ENCODE results near the gene ZFR.
"Not testable (repeated sequence)": the region's sequence is repeated elsewhere in the genome, so short reads cannot be mapped to it uniquely, and the experiment has no call there.

Gene ZFR

DNA sequence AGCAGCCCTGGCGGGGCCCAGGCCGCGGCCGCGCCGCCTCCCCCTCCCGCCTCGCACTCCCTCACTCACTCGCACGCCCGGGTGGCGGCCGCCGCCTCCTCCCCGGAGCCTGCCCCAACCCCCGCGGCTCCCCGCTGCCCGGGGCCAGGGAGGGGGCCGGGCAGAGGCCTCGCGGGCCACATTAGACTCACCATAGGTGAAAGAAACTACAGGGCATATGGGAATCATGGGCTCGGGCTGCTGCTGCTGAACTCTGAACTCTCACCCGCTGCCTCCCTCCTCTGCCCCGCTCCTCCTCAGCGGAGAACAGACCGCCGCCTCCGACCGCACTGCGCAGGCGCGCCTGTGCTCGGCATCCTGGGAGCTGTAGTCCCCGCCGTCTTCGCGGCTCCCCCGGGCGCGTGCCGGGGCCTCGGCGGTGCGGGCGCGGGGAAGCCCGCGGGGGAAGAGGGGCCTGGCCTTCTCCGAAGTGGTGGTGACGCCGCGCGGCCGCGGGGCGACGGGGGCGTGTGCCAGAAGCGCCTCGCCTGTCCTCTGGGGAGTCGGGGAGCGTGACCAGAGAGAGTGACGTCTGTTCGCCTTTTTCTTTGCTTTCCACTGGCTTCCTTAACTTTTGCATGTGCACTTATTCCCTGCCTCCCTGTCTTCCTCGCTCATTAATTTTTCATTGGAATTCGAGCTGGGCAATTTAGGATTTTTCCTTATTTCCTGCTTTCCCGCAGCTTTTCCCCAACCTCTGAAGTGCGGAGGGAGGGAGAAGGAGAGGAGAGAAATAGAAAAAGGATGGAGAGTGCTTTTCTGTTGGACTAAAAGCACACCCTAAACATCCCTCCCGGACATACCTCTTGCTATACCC, at the start of gene ZFR:
Gene ZFR (minus strand): TSS at position 310 of the 856 bp plus-strand sequence. CDS start 82 bp downstream, at position 228.
- DNase-seq (ENCODE audit: low read depth in 2 of 2), result peak; percentile 84 to 90

DNA sequence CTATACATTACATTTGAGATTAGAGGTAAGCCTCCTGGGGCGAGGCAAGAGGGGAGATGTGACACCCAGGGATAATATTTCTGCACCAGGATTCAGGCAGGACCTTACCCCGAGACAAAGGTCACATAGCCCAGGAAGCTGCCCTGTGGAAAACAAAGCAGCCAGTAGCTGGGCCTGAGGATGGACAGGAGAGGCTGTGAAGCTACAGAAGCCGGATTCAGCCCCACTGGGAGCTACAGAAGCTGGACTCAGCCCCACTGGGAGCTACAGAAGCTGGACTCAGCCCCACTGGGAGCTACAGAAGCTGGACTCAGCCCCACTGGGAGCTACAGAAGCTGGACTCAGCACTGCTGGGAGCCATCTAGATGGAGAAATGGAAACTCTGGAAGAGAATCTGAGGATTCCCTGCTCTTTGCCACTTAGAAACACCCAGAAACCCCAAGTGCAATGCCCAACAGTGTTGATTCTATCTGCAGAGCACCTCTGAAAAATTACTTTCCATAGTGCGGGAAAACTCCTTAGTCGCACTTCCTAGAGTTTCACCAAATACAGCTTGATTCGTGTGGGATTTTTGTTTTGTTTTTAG, 46.5 kb upstream of the ZFR start:
- no peak for DNase-seq (ENCODE audit: low read depth in 2 of 2)

DNA sequence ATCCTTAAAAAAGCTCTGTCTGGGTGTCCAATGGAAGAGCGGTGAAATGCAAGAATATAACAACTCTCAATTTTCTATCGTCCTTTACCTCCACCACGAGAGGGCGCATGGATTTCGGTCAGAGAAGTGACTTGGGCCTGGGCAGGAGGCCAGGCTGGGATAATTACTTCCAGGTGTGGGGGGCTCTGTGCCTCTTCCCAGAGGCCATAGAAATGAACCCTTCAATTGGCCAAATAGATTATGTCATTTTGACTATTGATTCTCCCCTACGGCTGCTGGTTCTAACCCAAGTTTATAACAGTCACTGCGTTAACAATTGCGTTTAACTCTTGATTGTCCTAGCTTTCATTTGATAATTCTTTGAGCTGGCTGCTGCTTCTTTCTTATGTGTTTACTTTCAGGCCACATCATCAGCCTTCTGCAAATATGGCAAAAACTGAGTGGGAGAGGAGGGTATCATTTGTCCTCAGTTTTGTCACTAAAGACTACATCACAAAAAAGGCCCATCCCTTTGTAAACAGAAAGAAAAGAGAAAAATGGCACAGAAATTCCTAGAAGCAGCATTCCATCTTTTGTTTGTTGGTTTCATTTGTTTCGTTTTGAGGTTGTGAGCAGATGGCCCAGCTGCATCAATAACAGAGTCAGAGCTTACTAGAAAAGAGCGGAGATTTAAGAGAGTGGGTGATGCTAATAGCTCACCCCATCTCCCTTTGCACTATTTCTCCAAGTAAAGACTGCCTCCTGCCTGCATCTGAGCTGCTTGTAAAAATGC, 45.4 kb upstream of the ZFR start:
- peak; percentile 57 to 58 for DNase-seq (ENCODE audit: low read depth in 2 of 2)

DNA sequence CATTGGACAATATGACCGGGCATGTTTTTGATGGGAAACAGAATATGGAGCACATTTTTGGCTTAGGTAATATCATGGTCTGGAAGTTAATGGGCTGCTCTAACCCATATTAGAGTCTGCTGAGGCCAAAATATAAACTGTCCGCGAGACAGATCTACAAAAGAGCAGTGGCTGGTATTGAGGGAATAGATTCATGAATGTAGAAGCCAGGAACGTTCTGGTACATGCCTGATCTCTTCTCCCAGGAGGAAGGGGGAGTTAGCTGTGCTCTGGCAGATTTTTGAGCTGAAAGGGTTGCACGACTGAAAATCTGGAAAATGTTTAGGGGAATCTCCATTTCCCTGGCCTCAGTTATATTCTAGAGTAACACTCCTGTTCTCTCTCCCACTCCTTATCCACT, 42.9 kb upstream of the ZFR start:
- no peak for DNase-seq (ENCODE audit: low read depth in 2 of 2)

DNA sequence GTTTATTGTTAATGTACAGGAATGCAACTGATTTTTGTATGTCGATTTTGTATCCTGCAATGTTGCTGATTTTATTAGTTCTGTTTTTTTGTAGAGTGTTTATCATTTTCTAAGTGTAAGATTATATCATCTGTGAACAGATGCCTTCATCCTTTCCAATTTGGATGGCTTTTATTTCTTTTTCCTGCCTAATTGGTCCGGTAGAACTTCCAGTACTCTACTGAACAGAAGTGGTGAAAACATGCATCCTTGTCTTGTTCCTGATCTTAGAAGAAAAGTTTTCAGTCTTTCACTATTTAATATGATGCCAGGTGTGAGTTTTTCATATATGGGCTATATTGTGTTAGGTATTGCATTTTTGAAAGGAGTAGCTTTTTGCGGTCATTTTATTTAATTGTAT, 42.5 kb upstream of the ZFR start:
- no peak for DNase-seq (ENCODE audit: low read depth in 2 of 2)

DNA sequence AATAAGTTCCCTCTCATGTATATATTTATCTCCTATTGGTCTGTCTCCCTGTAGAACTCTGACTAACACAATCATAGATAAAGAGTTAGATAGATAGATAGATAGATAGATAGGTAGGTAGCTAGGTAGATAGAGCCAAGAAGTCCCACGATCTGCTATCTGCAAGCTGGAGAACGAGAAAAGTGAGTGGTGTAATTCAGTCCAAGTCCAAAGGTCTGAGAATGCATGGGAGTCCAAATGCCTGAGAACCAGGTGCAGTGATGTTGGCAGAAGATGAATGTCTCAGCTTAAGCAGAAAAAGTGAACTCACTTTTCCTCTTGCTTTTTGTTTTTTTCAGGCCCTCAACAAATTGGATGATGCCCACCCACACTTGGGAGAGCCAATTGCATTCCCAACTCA, 37.7 kb upstream of the ZFR start:
- no peak for DNase-seq (ENCODE audit: low read depth in 2 of 2)

DNA sequence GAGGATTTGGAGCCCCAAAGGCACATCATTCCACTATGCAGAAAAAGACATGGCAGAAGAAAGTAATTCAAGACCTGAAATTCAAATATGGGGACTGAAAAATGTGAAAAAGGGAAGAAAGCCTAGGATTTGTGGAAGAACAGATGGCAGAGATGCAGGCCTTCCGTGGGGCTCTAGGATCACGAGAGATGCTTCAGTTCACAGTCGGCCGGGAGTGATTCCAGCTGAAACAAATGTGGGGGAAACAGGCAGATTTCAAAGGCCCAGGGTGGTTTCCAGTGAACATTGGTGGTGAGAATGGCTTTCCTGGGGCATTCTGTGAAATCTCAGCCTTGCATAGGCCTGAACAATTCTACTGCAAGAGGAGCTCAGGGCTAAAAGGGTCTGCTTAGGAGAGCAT, 34.6 kb upstream of the ZFR start:
- DNase-seq (ENCODE audit: low read depth in 2 of 2), result no peak

DNA sequence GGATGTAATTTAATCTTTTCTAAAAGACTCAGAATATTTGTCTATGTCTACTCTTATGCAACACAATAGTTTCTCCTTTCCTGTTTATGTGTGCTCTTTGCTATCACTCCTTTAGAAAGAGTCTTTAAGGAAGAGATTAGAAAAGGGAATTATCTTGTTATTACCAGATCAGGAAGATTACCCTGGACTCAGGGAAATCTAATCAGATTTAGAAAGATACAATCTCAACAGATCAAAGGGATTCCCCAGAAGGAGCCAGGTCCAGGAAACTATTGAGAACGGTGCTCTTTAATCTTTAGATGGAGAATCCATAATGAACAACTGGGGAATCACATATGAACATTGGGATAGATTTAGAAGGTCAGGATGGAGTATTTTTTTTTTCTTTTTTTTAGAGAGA, 32.4 kb upstream of the ZFR start:
- no peak for DNase-seq (ENCODE audit: low read depth in 2 of 2)

DNA sequence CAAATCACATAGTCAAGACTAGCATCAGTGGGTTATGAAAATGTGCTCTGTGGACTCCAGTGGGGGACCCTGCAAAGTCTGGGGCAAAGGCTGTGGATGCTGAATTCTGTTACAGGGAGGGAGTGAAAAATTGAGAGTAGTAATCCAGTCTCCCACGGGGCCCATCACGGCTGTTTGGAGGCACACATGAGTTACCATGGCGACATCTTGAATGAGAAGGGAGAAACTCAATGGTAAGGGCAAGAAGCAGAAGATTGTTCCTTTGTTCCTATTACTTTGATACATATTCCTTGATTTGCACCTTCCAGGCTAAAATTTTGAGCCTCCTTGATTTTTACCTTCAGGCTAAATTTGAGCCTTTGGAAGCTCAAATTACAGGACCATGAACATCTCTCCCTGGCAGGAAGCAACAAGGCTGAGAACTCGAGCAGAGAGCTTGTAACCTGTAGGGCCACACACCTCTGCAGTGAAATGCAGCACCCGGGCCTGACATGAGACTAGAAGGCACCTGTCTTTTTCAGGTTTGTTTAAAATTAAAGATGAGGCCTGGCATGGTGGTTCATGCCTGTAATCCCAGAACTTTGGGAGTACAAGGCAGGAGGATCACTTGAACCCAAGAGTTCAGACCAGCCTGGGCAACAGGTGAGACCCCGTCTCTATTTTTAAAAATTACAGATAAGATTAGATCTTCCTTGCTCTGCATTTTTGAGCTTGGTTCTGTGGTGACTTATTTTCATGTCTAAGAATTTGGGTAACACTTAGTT, 31.0 kb upstream of the ZFR start:
- DNase-seq (ENCODE audit: low read depth in 2 of 2), result no peak

DNA sequence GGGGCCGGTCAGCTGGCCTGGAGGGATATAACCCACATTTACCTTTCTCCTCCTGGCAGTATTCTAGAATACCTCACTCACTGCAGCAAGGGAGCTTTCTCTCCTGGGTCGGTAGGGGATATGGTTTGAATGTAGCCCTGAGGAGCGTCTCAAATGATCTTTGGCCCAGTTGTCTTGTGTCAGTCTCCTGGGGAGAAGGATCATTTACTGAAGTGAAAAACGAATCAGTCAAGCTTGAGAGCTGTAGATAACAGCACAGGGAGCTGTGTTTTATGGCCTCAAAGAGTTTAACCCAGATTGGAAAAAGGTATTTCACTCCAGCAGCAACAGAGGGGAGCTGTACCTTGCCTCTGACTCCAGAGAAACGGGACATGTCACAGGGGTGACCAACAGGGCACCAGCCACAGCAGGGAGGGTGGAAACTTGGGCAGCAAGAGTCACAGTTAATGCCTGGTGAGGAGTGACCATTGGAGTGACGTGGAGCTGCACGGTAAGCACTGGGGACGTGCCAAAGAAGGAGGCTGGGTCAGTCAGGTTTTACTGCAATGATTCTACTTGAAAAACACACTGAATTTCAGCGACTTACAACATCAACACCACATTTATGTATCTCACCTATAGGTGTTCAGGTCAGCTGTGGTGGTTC, 29.8 kb upstream of the ZFR start:
- DNase-seq (ENCODE audit: low read depth in 2 of 2), result no peak

DNA sequence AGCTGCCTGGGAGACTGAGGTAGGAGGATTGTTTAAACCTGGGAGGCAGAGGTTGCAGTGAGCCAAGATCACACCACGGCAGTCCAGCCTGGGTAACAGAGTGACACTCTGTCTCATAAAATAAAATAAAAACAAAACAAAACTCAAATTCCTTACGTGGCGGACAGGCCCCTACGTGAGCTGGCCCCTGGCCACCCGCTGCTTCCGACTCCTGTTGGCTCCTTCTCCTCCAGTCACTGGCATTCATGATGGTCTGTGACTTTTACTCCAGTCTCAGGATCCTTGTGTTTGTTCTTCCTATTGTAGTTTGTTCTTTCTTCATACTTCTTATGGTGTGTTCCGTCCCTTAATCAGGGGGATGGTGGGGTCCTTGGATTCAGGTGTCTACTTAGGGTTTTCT, 28.5 kb upstream of the ZFR start:
- no peak for DNase-seq (ENCODE audit: low read depth in 2 of 2)

DNA sequence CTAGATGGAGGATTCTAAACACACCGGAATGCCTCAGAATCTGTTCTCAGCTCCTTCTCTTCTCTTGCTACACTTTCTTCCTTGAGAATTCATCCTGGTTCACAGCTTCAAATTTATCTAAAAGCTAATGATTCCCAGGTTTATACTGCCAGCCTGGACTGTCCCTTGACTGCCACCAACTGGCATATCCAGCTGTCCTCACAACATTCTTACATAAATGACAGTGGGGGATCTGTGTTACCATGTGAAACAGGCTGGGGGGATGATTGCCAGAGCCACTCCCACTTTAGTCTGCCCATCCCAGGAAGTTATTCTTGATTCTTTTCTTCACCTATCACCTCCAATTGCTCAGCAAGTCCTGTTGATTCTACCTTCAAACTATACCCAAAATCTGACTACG, 27.2 kb upstream of the ZFR start:
- no peak for DNase-seq (ENCODE audit: low read depth in 2 of 2)

DNA sequence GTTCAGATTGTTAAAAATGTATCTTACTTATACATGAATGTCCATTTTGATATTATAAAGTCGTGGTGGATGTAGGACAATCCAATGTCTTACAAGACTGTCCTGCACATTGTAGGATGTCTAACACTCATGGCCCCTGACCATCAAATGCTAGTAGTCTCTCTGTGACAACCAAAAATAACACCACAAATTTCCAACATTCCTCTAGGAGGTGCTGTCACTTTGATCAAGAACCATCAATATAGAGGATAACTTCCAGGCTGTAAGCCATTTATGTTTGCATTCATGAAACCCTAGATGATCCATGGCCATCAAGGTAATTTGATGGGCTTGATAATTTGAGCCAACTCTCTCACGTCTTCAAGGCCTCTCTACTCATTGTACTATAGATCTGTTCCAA, 20.5 kb upstream of the ZFR start:
- DNase-seq (ENCODE audit: low read depth in 2 of 2), result no peak

DNA sequence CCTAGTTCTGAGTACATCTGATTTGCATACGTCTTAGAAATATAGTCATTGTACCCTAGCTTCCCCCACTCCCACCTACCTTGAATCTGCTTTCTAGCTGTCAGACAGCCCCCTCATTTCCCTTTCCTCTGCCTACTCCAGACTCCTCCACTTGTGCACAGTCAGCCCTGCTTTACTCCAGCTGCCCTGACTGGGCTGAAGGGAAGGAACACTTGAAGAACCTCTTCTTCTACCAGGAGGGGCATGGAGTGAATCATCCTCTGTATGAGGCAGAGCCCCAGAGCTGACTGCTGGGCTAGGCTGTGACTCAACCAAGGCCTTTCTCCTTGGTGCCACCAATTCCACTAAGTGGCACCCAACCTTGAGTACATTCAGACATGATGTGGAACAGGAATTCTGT, 18.1 kb upstream of the ZFR start:
- peak in 1 of 2 donors; percentile 28 for DNase-seq (ENCODE audit: low read depth in 2 of 2)

DNA sequence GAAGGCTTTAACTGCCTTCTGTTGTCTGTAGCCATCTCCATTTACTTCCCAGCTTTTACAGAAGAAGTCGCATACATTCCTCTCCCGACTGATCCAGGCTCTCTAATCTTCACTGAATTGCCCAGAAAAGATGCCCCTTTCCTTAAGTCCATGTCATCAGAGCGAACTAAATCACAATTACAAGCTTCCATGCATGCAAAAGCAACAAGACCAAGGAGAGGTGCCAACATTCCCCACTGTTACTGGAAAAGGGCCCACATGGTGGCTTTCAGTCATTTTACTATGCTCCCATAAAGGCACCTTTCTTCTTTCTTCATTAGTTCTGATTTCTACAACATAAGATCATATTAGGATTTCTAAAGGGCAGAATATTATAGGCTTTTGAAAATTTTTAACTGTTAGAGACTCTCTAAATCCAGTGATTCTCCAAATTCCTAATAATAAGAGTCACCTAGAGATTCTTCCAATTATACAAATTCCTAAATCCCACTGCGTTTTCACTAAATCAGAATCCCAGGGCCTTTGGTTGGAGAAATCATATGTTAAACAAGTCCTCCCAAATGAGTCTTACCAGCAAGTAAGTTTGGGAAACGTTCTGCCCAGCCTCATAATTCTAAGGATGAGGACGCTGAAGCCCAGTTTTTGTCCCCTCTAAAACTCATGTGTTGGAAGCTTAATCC, 17.0 kb upstream of the ZFR start:
- no peak for DNase-seq (ENCODE audit: low read depth in 2 of 2)

DNA sequence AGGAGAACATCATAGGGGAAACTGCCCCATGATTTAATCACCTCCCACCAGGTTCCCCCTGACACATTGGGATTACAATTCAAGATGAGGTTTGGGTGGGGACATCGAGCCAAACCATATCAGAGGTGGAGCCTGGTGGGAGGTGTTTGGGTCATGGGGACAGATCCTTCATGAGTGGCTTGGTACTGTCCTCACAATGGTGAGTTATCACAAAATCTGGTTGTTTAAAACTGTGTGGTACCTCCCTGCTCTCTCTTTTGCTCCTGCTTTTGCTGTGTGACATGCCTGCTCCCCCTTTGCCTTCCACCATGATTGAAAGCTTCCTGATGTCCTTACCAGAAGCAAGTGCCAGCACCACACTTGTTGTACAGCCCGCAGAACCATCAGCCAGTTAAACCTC, 16.2 kb upstream of the ZFR start:
- DNase-seq (ENCODE audit: low read depth in 2 of 2), result no peak

DNA sequence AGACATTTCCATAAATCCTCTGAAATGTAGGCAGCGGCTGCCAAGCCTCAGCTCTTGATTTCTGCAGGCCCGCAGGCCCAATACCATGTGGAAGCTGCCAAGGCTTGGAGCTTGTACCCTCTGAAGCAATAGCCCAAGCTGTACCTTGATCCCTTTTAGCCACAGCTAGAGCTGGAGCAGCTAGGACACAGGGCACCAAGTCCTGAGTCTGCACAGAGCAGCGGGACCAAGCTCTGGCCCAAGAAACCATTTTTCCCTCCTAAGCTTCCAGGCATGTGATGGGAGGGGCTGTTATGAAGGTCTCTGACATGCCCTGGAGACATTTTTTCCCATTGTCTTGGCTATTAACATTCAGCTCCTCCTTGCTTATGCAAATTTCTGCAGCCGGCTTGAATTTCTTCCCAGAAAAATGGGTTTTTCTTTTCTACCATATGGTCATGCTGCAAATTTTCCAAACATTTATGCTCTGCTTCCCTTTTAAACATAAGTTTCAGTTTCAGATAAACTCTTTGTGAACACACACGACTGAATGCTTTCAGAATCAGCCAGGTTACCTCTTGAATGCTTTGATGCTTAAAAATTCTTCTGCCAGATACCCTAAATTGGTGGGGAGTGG, 14.4 kb upstream of the ZFR start:
- DNase-seq (ENCODE audit: low read depth in 2 of 2), result no peak

DNA sequence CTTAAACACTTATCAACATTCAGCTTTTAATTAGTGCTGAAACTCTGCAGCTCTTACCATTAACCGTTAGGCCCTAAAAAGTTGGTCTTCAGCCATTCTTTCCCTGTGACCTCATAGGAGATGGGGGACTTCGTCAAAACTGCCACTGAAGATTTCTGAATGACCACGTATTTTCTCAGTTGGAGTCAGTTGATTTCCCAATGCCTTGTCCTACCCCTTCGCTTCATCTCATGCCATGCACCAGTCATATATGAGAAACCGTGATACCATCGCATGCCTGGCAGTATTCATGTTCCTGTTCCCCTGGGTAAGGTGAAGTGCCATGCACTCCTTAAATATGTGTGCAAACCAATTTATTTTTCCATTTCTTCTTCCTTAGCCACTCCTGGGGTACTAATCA, 10.8 kb upstream of the ZFR start:
- DNase-seq (ENCODE audit: low read depth in 2 of 2), result no peak

DNA sequence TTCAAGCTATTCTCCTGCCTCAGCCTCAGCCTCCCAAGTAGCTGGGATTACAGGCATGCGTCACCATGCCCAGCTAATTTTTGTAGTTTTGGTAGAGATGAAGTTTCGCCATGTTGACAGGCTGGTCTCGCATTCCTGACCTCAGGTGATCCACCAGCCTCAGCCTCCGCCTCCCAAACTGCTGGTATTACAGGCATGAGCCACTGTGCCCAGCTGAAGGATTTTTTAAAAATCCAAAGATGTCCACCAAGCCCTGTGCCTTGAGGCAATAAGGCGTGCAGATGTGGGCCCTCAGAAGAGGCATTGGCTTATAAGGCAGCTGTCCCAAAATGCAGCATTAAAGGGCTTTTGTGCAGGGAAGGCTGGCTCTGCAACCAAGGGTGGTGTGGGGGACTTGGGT, 10.3 kb upstream of the ZFR start:
- DNase-seq (ENCODE audit: low read depth in 2 of 2), result no peak

DNA sequence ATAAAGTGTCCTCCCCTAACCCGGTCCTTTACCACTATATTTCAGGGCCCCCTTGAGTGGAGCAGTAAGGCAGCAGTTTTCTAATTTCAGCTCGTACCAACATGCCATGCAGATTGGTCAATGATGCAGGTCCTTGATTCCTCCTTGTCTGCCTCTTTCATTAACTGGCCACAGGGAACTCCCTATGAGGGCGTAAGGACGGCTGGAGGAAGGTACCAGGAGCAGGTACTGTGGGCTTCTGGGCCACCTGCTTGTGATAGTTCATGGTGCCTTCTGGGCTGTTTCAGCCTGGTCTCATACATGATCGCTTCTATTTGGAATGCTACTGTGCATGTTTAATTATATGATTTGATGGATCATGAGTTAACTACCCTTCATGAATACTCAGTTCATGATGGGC, 9.4 kb upstream of the ZFR start:
- no peak for DNase-seq (ENCODE audit: low read depth in 2 of 2)

DNA sequence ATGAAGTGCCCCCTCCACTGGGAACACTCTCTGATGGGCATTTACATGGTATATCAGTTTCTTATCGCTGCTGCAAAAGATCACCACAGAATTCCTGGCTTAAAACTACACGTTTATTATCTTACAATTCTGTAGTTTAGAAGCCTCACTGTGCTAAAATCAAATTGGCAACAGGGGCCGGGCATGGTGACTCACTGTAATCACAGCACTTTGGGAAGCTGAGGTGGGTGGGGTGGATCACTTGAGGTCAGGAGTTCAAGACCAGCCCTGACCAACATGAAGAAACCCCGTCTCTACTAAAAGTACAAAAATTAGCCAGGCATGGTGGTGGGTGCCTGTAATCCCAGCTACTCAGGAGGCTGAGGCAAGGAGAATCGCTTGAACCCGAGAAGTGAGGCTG, 7.8 kb upstream of the ZFR start:
- DNase-seq (ENCODE audit: low read depth in 2 of 2), result not testable (repeated sequence)

Measured in stimulated activated CD8-positive, alpha-beta memory T cell treated with anti-CD3 and anti-CD28 coated beads, Interleukin-2, amount 100 ng/mL, for 48 hours (primary cell).